IMR-90 (cell line): ENCODE measurements around the gene RIPPLY1. TPM values are rescaled to one million over a fixed set of nuclear protein-coding genes. Genes with fewer than 3 reads are reported as not detected.

Experiments used
- ATAC-seq: fragments of 200-7000 bp; cut with Tn5 transposase; 2 replicates; pipeline ENCODE4 v1.9.1; 2020; ENCODE audit warnings: low read depth, mild to moderate bottlenecking, moderate library complexity
- BruUV-seq: library from RNA; stranded (reverse); fragments of 400-500 nt; replicated peaks from 2 replicates; lab custom pipeline; 2021; lab: Mats Ljungman, UMichigan
- CTCF ChIA-PET: fragments of 300-600 bp; formaldehyde crosslinking; extraction: SDS; loops from one replicate; lab custom pipeline; 2021; ENCODE audit warnings: antibody characterized with exemption; lab: Yijun Ruan, JAX
- POLR2A ChIA-PET: fragments of 300-600 bp; sonication (Branson Sonifier 250); formaldehyde crosslinking; loops from one replicate; lab custom pipeline; 2022; ENCODE audit warnings: antibody characterized with exemption; ENCODE audit not compliant: unreplicated experiment; lab: Charles Lee
- DNase-seq: peaks from one replicate; pipeline ENCODE4 v3.0.0; 2013
- H2AFZ ChIP-seq: replicated peaks from 2 replicates; pipeline ENCODE3; 2013; ENCODE audit warnings: low read length, mild to moderate bottlenecking; ENCODE audit not compliant: poor library complexity
- H2AK5ac ChIP-seq: 2 replicates; pipeline ENCODE4 v1.6.1; 2013; ENCODE audit warnings: low read depth, low read length, inconsistent platforms
- H2AK9ac ChIP-seq: replicated peaks from 2 replicates; pipeline ENCODE3; 2013; ENCODE audit warnings: mild to moderate bottlenecking, low read depth, low read length, moderate library complexity; ENCODE audit not compliant: poor library complexity
- H2BK120ac ChIP-seq: 2 replicates; pipeline ENCODE4 v1.6.1; 2013; ENCODE audit warnings: low read depth, low read length, inconsistent platforms
- H2BK15ac ChIP-seq: 3 replicates; pipeline ENCODE4 v1.6.1; 2013; ENCODE audit warnings: low read depth, low read length, inconsistent platforms
- H2BK20ac ChIP-seq: 2 replicates; pipeline ENCODE4 v1.6.1; 2013; ENCODE audit warnings: low read depth, mild to moderate bottlenecking, inconsistent platforms, low read length, moderate library complexity
- H2BK5ac ChIP-seq: 2 replicates; pipeline ENCODE4 v1.6.1; 2013; ENCODE audit warnings: mild to moderate bottlenecking, low read depth, low read length, inconsistent platforms; ENCODE audit not compliant: poor library complexity, severe bottlenecking
- H3K14ac ChIP-seq: replicated peaks from 2 replicates; pipeline ENCODE4 v1.6.1; 2013; ENCODE audit warnings: low read depth, low read length, inconsistent platforms
- H3K18ac ChIP-seq: 2 replicates; pipeline ENCODE4 v1.6.1; 2013; ENCODE audit warnings: low read depth, low read length, control low read depth
- H3K23ac ChIP-seq: 2 replicates; pipeline ENCODE4 v1.6.1; 2013; ENCODE audit warnings: low read depth, low read length, inconsistent platforms
- H3K27ac ChIP-seq: 2 replicates; pipeline ENCODE4 v1.5.1; 2013; ENCODE audit warnings: mild to moderate bottlenecking, control low read depth, low read length; ENCODE audit not compliant: insufficient read depth
- H3K27me3 ChIP-seq: 2 replicates; pipeline ENCODE4 v1.6.1; 2013; ENCODE audit warnings: low read length; ENCODE audit not compliant: control insufficient read depth, insufficient read depth
- H3K36me3 ChIP-seq: 2 replicates; pipeline ENCODE4 v1.6.1; 2013; ENCODE audit warnings: low read length, mixed read lengths; ENCODE audit not compliant: control insufficient read depth, insufficient read depth
- H3K4ac ChIP-seq: 2 replicates; pipeline ENCODE4 v1.6.1; 2013; ENCODE audit warnings: low read depth, low read length, inconsistent platforms
- H3K4me1 ChIP-seq: 2 replicates; pipeline ENCODE4 v1.6.1; 2013; ENCODE audit warnings: low read length, mixed read lengths; ENCODE audit not compliant: control insufficient read depth, insufficient read depth
- H3K4me2 ChIP-seq: 2 replicates; pipeline ENCODE4 v1.6.1; 2013; ENCODE audit warnings: low read depth, mild to moderate bottlenecking, control low read depth, low read length, moderate library complexity
- H3K4me3 ChIP-seq: 2 replicates; pipeline ENCODE4 v1.5.1; 2013; ENCODE audit warnings: low read depth, mild to moderate bottlenecking, control low read depth, low read length, moderate library complexity; ENCODE audit not compliant: insufficient read depth
- H3K56ac ChIP-seq: 2 replicates; pipeline ENCODE4 v1.6.1; 2013; ENCODE audit warnings: low read length, inconsistent platforms; ENCODE audit not compliant: insufficient read depth; ENCODE audit errors: extremely low read depth
- H3K79me1 ChIP-seq, 2 experiments: 2 replicates each; pipeline ENCODE4 v1.6.1; 2013; ENCODE audit warnings: low read length in 2 of 2, inconsistent platforms in 1 of 2, low read depth in 1 of 2
- H3K9ac ChIP-seq: 2 replicates; pipeline ENCODE4 v1.6.1; 2013; ENCODE audit warnings: low read depth, low read length, control low read depth
- H3K9me1 ChIP-seq: 2 replicates; pipeline ENCODE4 v1.6.1; 2013; ENCODE audit warnings: low read length, inconsistent platforms; ENCODE audit not compliant: insufficient read depth
- H3K9me3 ChIP-seq: 2 replicates; pipeline ENCODE4 v1.6.1; 2013; ENCODE audit warnings: low read length; ENCODE audit not compliant: control insufficient read depth, insufficient read depth
- H4K20me1 ChIP-seq: 2 replicates; pipeline ENCODE4 v1.6.1; 2013; ENCODE audit warnings: low read length, inconsistent platforms; ENCODE audit not compliant: insufficient read depth
- H4K5ac ChIP-seq: 2 replicates; pipeline ENCODE4 v1.6.1; 2013; ENCODE audit warnings: mild to moderate bottlenecking, low read depth, low read length, control low read depth
- H4K8ac ChIP-seq, 2 experiments: 2 replicates each; pipeline ENCODE4 v1.6.1; 2013; ENCODE audit warnings: low read depth in 2 of 2, low read length in 2 of 2, control low read depth in 1 of 2, inconsistent platforms in 1 of 2
- H4K91ac ChIP-seq: 2 replicates; pipeline ENCODE4 v1.6.1; 2013; ENCODE audit warnings: low read depth, low read length, inconsistent platforms; ENCODE audit not compliant: insufficient read depth
- BHLHE40 ChIP-seq: fragments of 150-350 bp; IDR thresholded peaks from 2 replicates; pipeline ENCODE4 v1.6.1; 2016; ENCODE audit warnings: mild to moderate bottlenecking, low read depth, low read length
- CEBPB ChIP-seq: IDR thresholded peaks from 2 replicates; pipeline ENCODE4 v1.6.1; 2012; ENCODE audit warnings: low read depth, low read length, improper control_type of control experiment
- CHD1 ChIP-seq: IDR thresholded peaks from 2 replicates; pipeline ENCODE4 v1.6.1; 2012; ENCODE audit warnings: low read depth, low read length, improper control_type of control experiment
- CTCF ChIP-seq: conservative IDR thresholded peaks from 2 replicates; pipeline ENCODE4 v1.5.1; 2012; ENCODE audit warnings: mild to moderate bottlenecking, low read depth, low read length, improper control_type of control experiment
- ELK1 ChIP-seq: fragments of 150-350 bp; IDR thresholded peaks from 2 replicates; pipeline ENCODE4 v1.6.1; 2016; ENCODE audit warnings: low read depth, mild to moderate bottlenecking, low read length, moderate library complexity, borderline replicate concordance
- FOS ChIP-seq: fragments of 150-350 bp; IDR thresholded peaks from 2 replicates; pipeline ENCODE4 v1.6.1; 2016; ENCODE audit warnings: low read depth, low read length
- MAFK ChIP-seq: IDR thresholded peaks from 2 replicates; pipeline ENCODE4 v1.6.1; 2012; ENCODE audit warnings: low read depth, low read length, improper control_type of control experiment
- MAZ ChIP-seq: IDR thresholded peaks from 2 replicates; pipeline ENCODE4 v1.6.1; 2012; ENCODE audit warnings: low read depth, mild to moderate bottlenecking, low read length, improper control_type of control experiment, moderate library complexity, borderline replicate concordance
- MXI1 ChIP-seq: IDR thresholded peaks from 2 replicates; pipeline ENCODE4 v1.6.1; 2012; ENCODE audit warnings: low read depth, mild to moderate bottlenecking, low read length, moderate library complexity, borderline replicate concordance
- NFE2L2 ChIP-seq: fragments of 150-350 bp; IDR thresholded peaks from 2 replicates; pipeline ENCODE4 v1.6.1; 2016; ENCODE audit warnings: low read depth, mild to moderate bottlenecking, low read length
- POLR2A ChIP-seq: IDR thresholded peaks from 2 replicates; pipeline ENCODE4 v1.6.1; 2012; ENCODE audit warnings: mild to moderate bottlenecking, low read depth, low read length
- RAD21 ChIP-seq: IDR thresholded peaks from 2 replicates; pipeline ENCODE4 v1.6.1; 2012; ENCODE audit warnings: low read length, improper control_type of control experiment
- RCOR1 ChIP-seq: IDR thresholded peaks from 2 replicates; pipeline ENCODE4 v1.6.1; 2012; ENCODE audit warnings: mild to moderate bottlenecking, low read length, improper control_type of control experiment; ENCODE audit not compliant: insufficient replicate concordance
- RFX5 ChIP-seq: IDR thresholded peaks from 2 replicates; pipeline ENCODE4 v1.8.0; 2012; ENCODE audit warnings: low read depth, mild to moderate bottlenecking, low read length, moderate library complexity
- SMC3 ChIP-seq: fragments of 150-350 bp; IDR thresholded peaks from 2 replicates; pipeline ENCODE4 v1.6.1; 2016; ENCODE audit warnings: low read depth, mild to moderate bottlenecking, antibody characterized with exemption, low read length, moderate library complexity
- USF2 ChIP-seq: fragments of 150-350 bp; IDR thresholded peaks from 2 replicates; pipeline ENCODE4 v1.6.1; 2017; ENCODE audit warnings: mild to moderate bottlenecking, antibody characterized with exemption, low read length, low read depth
- WGBS, 2 experiments: methylation state at CpG; one replicate each; pipeline versions ENCODE4 v1.1.5 to v1.1.7; 2013; ENCODE audit warnings: missing lambda C conversion rate in 2 of 2; ENCODE audit not compliant: insufficient read length in 1 of 2; ENCODE audit errors: extremely low coverage in 2 of 2; 5-methylcytosine and 5-hydroxymethylcytosine counted together
- dilution Hi-C: fragments of 300-500 bp; cut with HindIII; formaldehyde crosslinking; loops from one replicate; pipeline ENCODE4 v1.14.3; 2018; ENCODE audit warnings: low sequenced_read_pairs; ENCODE audit not compliant: unreplicated experiment
- in situ Hi-C: fragments of 300-500 bp; cut with MboI; formaldehyde crosslinking; loops from 3 replicates; pipeline ENCODE4 v1.14.3; 2019; ENCODE audit warnings: low sequenced_read_pairs, inconsistent platforms, mixed read lengths
- intact Hi-C: fragments of 100-400 bp; cut with micrococcal nuclease; formaldehyde crosslinking; loops from 2 replicates; pipeline ENCODE4 v1.10.0; 2022
- polyA plus RNA-seq, 3 experiments: library from polyadenylated mRNA; depleted of rRNA; stranded (reverse); fragments of >200 nt; gene quantifications; 2 replicates each; pipeline ENCODE4 v1.2.3, GENCODE V29; 2012; ENCODE audit warnings: low replicate concordance in 1 of 3
- total RNA-seq: library from RNA; depleted of rRNA; stranded (reverse); fragments of >200 nt; gene quantifications from 2 replicates; pipeline ENCODE4 v1.2.3, GENCODE V29; 2012

Gene RIPPLY1
- total and polyA plus RNA-seq, 2 of the 4 experiments (the other 2 are of a cell fraction): not detected

GRCh38 chrX:106950381-106950780 lies 47.2 kb upstream of the RIPPLY1 start:
- no peaks in the 10 kb centered on the region for H3K9me3 ChIP-seq
- in situ Hi-C loops: no loop called here
- H2BK15ac ChIP-seq: no peak overlapping the region
- peaks cover 2% of the 10 kb centered on the region; the same call in 1 of the 2 replicates for H3K4me1 ChIP-seq
- no peaks in the 10 kb centered on the region; the same call in 1 of the 2 replicates for H3K27me3 ChIP-seq
- H3K18ac ChIP-seq: no peak overlapping the region
- H4K20me1 ChIP-seq: no peaks in the 10 kb centered on the region
- no peak for ATAC-seq
- H4K8ac ChIP-seq: no peak overlapping the region
- no peak overlapping the region for H3K56ac ChIP-seq
- no peak overlapping the region for H3K4me3 ChIP-seq
- H3K79me1 ChIP-seq: no peaks in the 10 kb centered on the region; a peak in 1 of 4 replicates
- no CpG with 5 or more reads among the region's 2 CpGs for WGBS, 2 experiments
- no peak overlapping the region for H3K9ac ChIP-seq
- CTCF ChIA-PET: interaction anchor here (1.1 kb wide), 1 partner anchor 48 kb away, joined by 4 read pairs; no protein-coding TSS in a partner anchor
- TF ChIP-seq CEBPB (no peak), NFE2L2 (no peak), ELK1 (no peak), MXI1 (no peak), MAFK (no peak), BHLHE40 (no peak), SMC3 (no peak), CTCF (no peak), RAD21 (no peak), RCOR1 (no peak), USF2 (no peak), RFX5 (no peak), CHD1 (no peak), FOS (no peak), MAZ (no peak), POLR2A (no peak)
- H4K5ac ChIP-seq: no peak overlapping the region
- no peak overlapping the region for H3K27ac ChIP-seq
- no TSS peak for BruUV-seq
- H2AK5ac ChIP-seq: no peak overlapping the region
- no peak overlapping the region for H2BK120ac ChIP-seq
- H2BK20ac ChIP-seq: no peak overlapping the region
- H3K36me3 ChIP-seq: peaks cover 3% of the 10 kb centered on the region; the same call in 1 of the 2 replicates
- H2AFZ ChIP-seq: no peak overlapping the region
- no peaks in the 10 kb centered on the region for H3K9me1 ChIP-seq
- DNase-seq: no peak
- dilution Hi-C loops: no loop called here
- H3K4me2 ChIP-seq: no peak overlapping the region
- intact Hi-C loops: no loop called here
- no peak overlapping the region for H3K4ac ChIP-seq
- H2BK5ac ChIP-seq: no peak overlapping the region
- POLR2A ChIA-PET: no interaction called here
- H3K23ac ChIP-seq: no peak overlapping the region
- no peak overlapping the region for H2AK9ac ChIP-seq
- H3K14ac ChIP-seq: no peak overlapping the region
- no peak overlapping the region for H4K91ac ChIP-seq
